Right cardiac atrium (tissue), 5 donors: Measurements from ENCODE around the gene PITPNC1. TPM values are rescaled to one million over a fixed set of nuclear protein-coding genes. Genes with fewer than 3 reads are reported as not detected.
"Not testable (repeated sequence)": the region's sequence is repeated elsewhere in the genome, so short reads cannot be mapped to it uniquely, and the experiment has no call there.

ENCODE experiments used
- ATAC-seq, 2 donors: fragments of 200-7000 bp; cut with Tn5 transposase; one replicate each; pipeline versions ENCODE4 v1.8.0 to v1.9.1; 2020; ENCODE audit warnings: moderate library complexity in 2 of 2, mild to moderate bottlenecking in 1 of 2
- DNase-seq, 3 donors: peaks; one replicate each; pipeline ENCODE4 v3.0.0-alpha.2; 2020
- H3K27ac ChIP-seq: one replicate; pipeline ENCODE4 v1.5.1; 2013; ENCODE audit warnings: mild to moderate bottlenecking, low read length, control low read depth, moderate library complexity
- H3K27me3 ChIP-seq: one replicate; pipeline ENCODE4 v1.6.1; 2013; ENCODE audit not compliant: control insufficient read depth, insufficient read depth
- H3K4me1 ChIP-seq: one replicate; pipeline ENCODE4 v1.6.1; 2013; ENCODE audit warnings: low read length; ENCODE audit not compliant: control insufficient read depth, insufficient read depth
- H3K4me3 ChIP-seq: one replicate; pipeline ENCODE4 v1.5.1; 2013; ENCODE audit warnings: low read length, control low read depth
- H3K9me3 ChIP-seq: one replicate; pipeline ENCODE4 v1.6.1; 2013; ENCODE audit warnings: low read length; ENCODE audit not compliant: control insufficient read depth
- WGBS: extraction: QIAGEN DNeasy Blood & Tissue Kit; methylation state at CpG from one replicate; pipeline ENCODE4 v1.1.7; 2013; 5-methylcytosine and 5-hydroxymethylcytosine counted together
- intact Hi-C, 4 donors: fragments of 100-400 bp; cut with DNase I; formaldehyde crosslinking; loops; one replicate each; pipeline versions ENCODE4 v1.11.0 to v1.14.0; 2022 to 2023
- polyA plus RNA-seq: library from polyadenylated mRNA; stranded (reverse); fragments of 200-250 nt; gene quantifications from one replicate; pipeline ENCODE4 v1.2.3, GENCODE V29; 2013
- total RNA-seq, 4 donors: library from RNA; stranded (reverse); fragmentation: NEBNext Ultra II Directional; extraction: Animal tissue kit (Norgen Biotek cat#: 25700); gene quantifications; one replicate each; pipeline ENCODE4 v1.2.1, GENCODE V29; 2021
- donor health status: healthy with polysubstance abuse.
- donor health status: DM: no; HTN: yes; CAD: no.
- donor health status: DM: no; HTN: no; CAD: no.
- donor health status: DM: no; HTN: yes; CAD: no; lungs with severe emphysema.
- donor health status: DM: yes; HTN: yes; CAD: no.

PITPNC1 gene
- total and polyA plus RNA-seq, 5 donors: 8.6 to 29.7 (median 24.1) TPM

GRCh38 chr17:67713169-67713568, 336.1 kb downstream of the PITPNC1 start:
- Histone ChIP-seq H3K4me3 (no peak overlapping the region), H3K4me1 (no peaks in the 10 kb centered on the region), H3K27ac (no peak overlapping the region), H3K9me3 (no peaks in the 10 kb centered on the region), H3K27me3 (no peaks in the 10 kb centered on the region)
- DNase-seq: no peak
- no peak for ATAC-seq
- 89% methylated on average over 3 of the region's 3 CpGs for WGBS
- intact Hi-C loops: loop anchor here in 1 of 4 donors (10.0 kb wide), 1 partner anchor 348 kb away; the partner anchor contains the start of gene PSMD12

- Histone ChIP-seq H3K27me3 (no peaks in the 10 kb centered on the region), H3K4me3 (no peak overlapping the region), H3K4me1 (peaks cover 3% of the 10 kb centered on the region), H3K27ac (no peak overlapping the region), H3K9me3 (no peaks in the 10 kb centered on the region)
- DNase-seq (no peak), ATAC-seq (no peak)
- whole genome bisulfite sequencing: 90% methylated on average over 6 of the region's 6 CpGs
- intact Hi-C loops: loop anchor here in 1 of 4 donors (10.0 kb wide), 1 partner anchor 352 kb away; the partner anchor contains the start of gene PSMD12
Measured at GRCh38 chr17:67716405-67716798, 339.3 kb downstream of the PITPNC1 start.

- Histone ChIP-seq H3K4me1 (peaks cover 3% of the 10 kb centered on the region), H3K9me3 (no peaks in the 10 kb centered on the region), H3K27me3 (no peaks in the 10 kb centered on the region), H3K27ac (peak overlapping the region; percentile 84), H3K4me3 (peak overlapping the region; percentile 65)
- WGBS: under 1% methylated on average over 5 of the region's 5 CpGs
- intact Hi-C loops: loop anchor here in 1 of 4 donors (10.0 kb wide), 1 partner anchor 352 kb away; the partner anchor contains the start of gene PSMD12
- DNase-seq (no peak), ATAC-seq (no peak)
Measured at GRCh38 chr17:67717192-67717623, 340.1 kb downstream of the PITPNC1 start.

- peaks cover 3% of the 10 kb centered on the region for H3K4me1 ChIP-seq
- intact Hi-C loops: loop anchor here in 1 of 4 donors (10.0 kb wide), 1 partner anchor 353 kb away; the partner anchor contains the start of gene PSMD12
- no peaks in the 10 kb centered on the region for H3K9me3 ChIP-seq
- peak within 1 kb of the TSS; percentile 91 for H3K27ac ChIP-seq
- ATAC-seq (peak; percentile 99 to 100), DNase-seq (peak; percentile 98 to 100 (median 99))
- WGBS: under 1% methylated on average over 49 of the region's 49 CpGs
- peak within 1 kb of the TSS; percentile 92 for H3K4me3 ChIP-seq
- H3K27me3 ChIP-seq: no peaks in the 10 kb centered on the region
Measured at GRCh38 chr17:67717624-67718324, 340.7 kb downstream of the PITPNC1 start, which contains the start of gene NOL11. Gene NOL11, plus strand, starts transcription at chr17:67717936. Its CDS starts 12 bp downstream, at chr17:67717948.

- Histone ChIP-seq H3K27me3 (no peaks in the 10 kb centered on the region), H3K9me3 (no peaks in the 10 kb centered on the region), H3K4me3 (peak overlapping the region; percentile 92), H3K27ac (peak overlapping the region; percentile 91), H3K4me1 (peaks cover 3% of the 10 kb centered on the region)
- ATAC-seq (peak in 1 of 2 donors; percentile 24), DNase-seq (no peak)
- intact Hi-C loops: loop anchor here in 1 of 4 donors (10.0 kb wide), 1 partner anchor 354 kb away; the partner anchor contains the start of gene PSMD12
- under 1% methylated on average over 16 of the region's 16 CpGs for WGBS
Measured at GRCh38 chr17:67718325-67718941, 341.4 kb downstream of the PITPNC1 start.

GRCh38 chr17:67725373-67725791, 348.3 kb downstream of the PITPNC1 start:
- no peak overlapping the region for H3K27ac ChIP-seq
- no peaks in the 10 kb centered on the region for H3K4me1 ChIP-seq
- H3K9me3 ChIP-seq: no peaks in the 10 kb centered on the region
- intact Hi-C loops: no loop called here
- 93% methylated on average over 4 of the region's 4 CpGs for WGBS
- ATAC-seq (no peak), DNase-seq (no peak)
- no peaks in the 10 kb centered on the region for H3K27me3 ChIP-seq
- no peak overlapping the region for H3K4me3 ChIP-seq

GRCh38 chr17:67725807-67726206, 348.7 kb downstream of the PITPNC1 start:
- intact Hi-C loops: no loop called here
- Histone ChIP-seq H3K9me3 (no peaks in the 10 kb centered on the region), H3K4me1 (no peaks in the 10 kb centered on the region), H3K27me3 (no peaks in the 10 kb centered on the region), H3K27ac (no peak overlapping the region), H3K4me3 (no peak overlapping the region)
- ATAC-seq (no peak), DNase-seq (no peak)
- WGBS: 95% methylated on average over 4 of the region's 4 CpGs

- WGBS: 96% methylated on average over 15 of the region's 15 CpGs
- not testable (repeated sequence) for H3K4me3 ChIP-seq, ATAC-seq
Measured at GRCh38 chr17:67727152-67728039, 350.3 kb downstream of the PITPNC1 start.

GRCh38 chr17:67729903-67730302, 352.8 kb downstream of the PITPNC1 start:
- H3K4me3 ChIP-seq: no peak overlapping the region
- intact Hi-C loops: no loop called here
- WGBS: 98% methylated on average over 6 of the region's 6 CpGs

More at GRCh38 chr17:67727152-67728039, 350.3 kb downstream of the PITPNC1 start:
- H3K4me1 ChIP-seq, DNase-seq, H3K27me3 ChIP-seq, H3K9me3 ChIP-seq, H3K27ac ChIP-seq, intact Hi-C loops: not testable (repeated sequence)

GRCh38 chr17:67730731-67731130, 353.6 kb downstream of the PITPNC1 start:
- no peak for DNase-seq
- WGBS: 76% methylated on average over 7 of the region's 7 CpGs
- Histone ChIP-seq H3K27ac (no peak overlapping the region), H3K27me3 (no peaks in the 10 kb centered on the region), H3K9me3 (no peaks in the 10 kb centered on the region), H3K4me1 (no peaks in the 10 kb centered on the region), H3K4me3 (no peak overlapping the region)
- no peak for ATAC-seq
- intact Hi-C loops: no loop called here

More at GRCh38 chr17:67729903-67730302, 352.8 kb downstream of the PITPNC1 start:
- Histone ChIP-seq H3K4me1 (no peaks in the 10 kb centered on the region), H3K9me3 (no peaks in the 10 kb centered on the region), H3K27me3 (no peaks in the 10 kb centered on the region), H3K27ac (no peak overlapping the region)
- DNase-seq (no peak), ATAC-seq (no peak)
